OCI-LY1 (cell line): ENCODE results near the gene CLDN9.
A peak's percentile ranks its signal among the peaks of the same experiment; 100 is the strongest.

Experiments
- H2AFZ ChIP-seq: fragments of 200-600 bp; sonication (generic), shearing (Covaris generic); 2 replicates; pipeline ENCODE4 v1.6.0; 2014; ENCODE audit warnings: antibody characterized with exemption, mild to moderate bottlenecking, low read length
- H3F3A ChIP-seq: fragments of 200-600 bp; sonication (generic), shearing (Covaris generic); 2 replicates; pipeline ENCODE4 v1.6.0; 2014; ENCODE audit warnings: mild to moderate bottlenecking, antibody characterized with exemption, low read length, moderate library complexity; ENCODE audit not compliant: insufficient read depth
- H3K27ac ChIP-seq: fragments of 200-600 bp; sonication (generic); 2 replicates; pipeline ENCODE4 v1.5.1; 2014; ENCODE audit warnings: low read length, mixed run types, mild to moderate bottlenecking, low read depth; ENCODE audit not compliant: poor library complexity, severe bottlenecking
- H3K27me3 ChIP-seq: fragments of 200-600 bp; sonication (generic); 2 replicates; pipeline ENCODE4 v1.6.0; 2014; ENCODE audit warnings: antibody characterized with exemption, mild to moderate bottlenecking, low read length, moderate library complexity; ENCODE audit not compliant: insufficient read depth
- H3K36me3 ChIP-seq: fragments of 200-600 bp; sonication (generic); 2 replicates; pipeline ENCODE4 v1.6.1; 2014; ENCODE audit warnings: mild to moderate bottlenecking, antibody characterized with exemption, low read length, moderate library complexity, mixed read lengths; ENCODE audit not compliant: insufficient read depth
- H3K4me1 ChIP-seq: fragments of 200-600 bp; sonication (generic); 2 replicates; pipeline ENCODE4 v1.5.1; 2014; ENCODE audit warnings: mild to moderate bottlenecking, low read length, moderate library complexity; ENCODE audit not compliant: insufficient read depth, severe bottlenecking
- H3K4me2 ChIP-seq: fragments of 200-600 bp; sonication (generic), shearing (Covaris generic); 2 replicates; pipeline ENCODE4 v1.6.1; 2014; ENCODE audit warnings: low read length
- H3K4me3 ChIP-seq: fragments of 200-600 bp; sonication (generic); 2 replicates; pipeline ENCODE4 v1.5.1; 2014; ENCODE audit warnings: low read length, low read depth, mild to moderate bottlenecking, mixed read lengths; ENCODE audit not compliant: poor library complexity, severe bottlenecking
- H3K79me2 ChIP-seq: fragments of 200-600 bp; shearing (Covaris generic); 2 replicates; pipeline ENCODE4 v1.6.1; 2016; ENCODE audit warnings: mixed run types, low read length, mixed read lengths; ENCODE audit not compliant: insufficient read depth
- H3K9ac ChIP-seq: fragments of 200-600 bp; sonication (generic), shearing (Covaris generic); 2 replicates; pipeline ENCODE4 v1.6.1; 2014; ENCODE audit warnings: mild to moderate bottlenecking, low read length, mixed read lengths
- H3K9me2 ChIP-seq: fragments of 200-600 bp; sonication (generic), shearing (Covaris generic); 2 replicates; pipeline ENCODE4 v1.6.1; 2014; ENCODE audit warnings: low read depth, mild to moderate bottlenecking, low read length, mixed read lengths
- H3K9me3 ChIP-seq: fragments of 200-600 bp; shearing (Covaris generic); 2 replicates; pipeline ENCODE4 v1.6.1; 2014; ENCODE audit warnings: low read length, mixed read lengths
- H4K20me1 ChIP-seq: fragments of 200-600 bp; sonication (generic), shearing (Covaris generic); 2 replicates; pipeline ENCODE4 v1.6.0; 2016; ENCODE audit warnings: mild to moderate bottlenecking, low read length; ENCODE audit not compliant: insufficient read depth
- CTCF ChIP-seq: fragments of 200-600 bp; sonication (generic), shearing (Covaris generic); IDR thresholded peaks from 2 replicates; pipeline ENCODE4 v1.5.1; 2017; ENCODE audit warnings: mild to moderate bottlenecking, antibody characterized with exemption, low read length, moderate library complexity, mixed read lengths
- EZH2 ChIP-seq: fragments of 200-600 bp; sonication (generic), shearing (Covaris generic); IDR thresholded peaks from 2 replicates; pipeline ENCODE4 v1.8.0; 2017; ENCODE audit warnings: borderline replicate concordance, mixed run types, mild to moderate bottlenecking, antibody characterized with exemption, low read length, moderate library complexity, mixed read lengths

CLDN9 gene

GRCh38 chr16:3012828-3013420 is at the start of gene CLDN9:
Gene CLDN9, plus strand, starts transcription at chr16:3012923. Its CDS starts 440 bp downstream, at chr16:3013363.
- H3K27me3 ChIP-seq = peaks cover 28% of the 10 kb centered on the region
- no peak within 1 kb of the TSS for H3K9ac ChIP-seq
- H3K9me3 ChIP-seq = no peaks in the 10 kb centered on the region
- no peak within 1 kb of the TSS for H2AFZ ChIP-seq
- H3K27ac ChIP-seq = no peak within 1 kb of the TSS
- no peak within 1 kb of the TSS for H3K4me2 ChIP-seq
- no peak for TF ChIP-seq EZH2
- no peak for TF ChIP-seq CTCF
- H3K9me2 ChIP-seq = no peaks in the 10 kb centered on the region
- H3K36me3 ChIP-seq = no peaks in the 10 kb centered on the region
- H4K20me1 ChIP-seq = no peaks in the 10 kb centered on the region
- no peaks in the 10 kb centered on the region for H3F3A ChIP-seq
- no peak within 1 kb of the TSS for H3K4me3 ChIP-seq
- peaks cover 2% of the 10 kb centered on the region for H3K4me1 ChIP-seq
- H3K79me2 ChIP-seq = no peaks in the 10 kb centered on the region

DNA sequence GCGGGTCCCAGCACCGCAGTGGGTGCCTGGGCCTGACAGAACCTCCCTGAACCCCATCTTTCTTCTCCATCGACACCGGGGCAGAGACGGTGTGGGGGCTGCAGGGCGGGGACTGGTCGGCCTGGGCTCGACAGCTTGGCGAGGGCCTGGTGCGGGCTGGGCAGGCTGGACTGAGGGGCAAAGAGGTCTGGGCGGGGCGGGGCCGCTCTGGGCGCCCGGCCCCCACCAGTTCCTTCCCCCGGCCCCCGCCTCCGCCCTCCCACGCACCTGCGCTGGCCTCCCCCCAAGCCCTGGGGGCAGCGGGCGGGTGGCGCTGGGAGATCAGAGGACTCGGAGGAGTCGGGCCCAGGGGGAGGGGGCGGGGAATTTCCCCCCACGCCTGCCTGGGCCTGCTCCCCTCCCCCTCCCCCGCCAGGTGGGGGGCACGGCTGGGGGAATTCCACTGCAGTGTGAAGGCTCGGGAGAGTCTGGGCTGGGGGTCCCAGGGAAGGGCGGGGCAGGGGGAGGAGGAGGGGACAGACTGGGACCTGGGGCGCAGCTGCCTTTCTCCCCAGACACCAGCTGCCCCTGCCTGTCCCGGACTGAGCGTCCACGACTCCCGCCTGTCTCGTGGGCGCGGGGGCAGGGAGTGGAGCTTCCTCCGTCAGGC is 49.5 kb upstream of the CLDN9 start:
- peak overlapping the region; percentile 39; the same call in 1 of the 2 replicates for H3K9ac ChIP-seq
- H3K4me2 ChIP-seq = peak overlapping the region; percentile 65
- H3K4me1 ChIP-seq = peaks cover 40% of the 10 kb centered on the region
- H4K20me1 ChIP-seq = no peaks in the 10 kb centered on the region
- no peaks in the 10 kb centered on the region for H3K9me2 ChIP-seq
- H3K36me3 ChIP-seq = no peaks in the 10 kb centered on the region
- no peak overlapping the region for H3K27ac ChIP-seq
- H3K27me3 ChIP-seq = no peaks in the 10 kb centered on the region
- TF ChIP-seq CTCF (no peak), EZH2 (no peak)
- H3K9me3 ChIP-seq = no peaks in the 10 kb centered on the region
- H2AFZ ChIP-seq = no peak overlapping the region
- no peaks in the 10 kb centered on the region for H3K79me2 ChIP-seq
- peak overlapping the region; percentile 56 for H3K4me3 ChIP-seq
- no peaks in the 10 kb centered on the region for H3F3A ChIP-seq

- TF ChIP-seq EZH2 (no peak), CTCF (peak; percentile 17; the same call in 1 of the 2 replicates)
- peak within 1 kb of the TSS; percentile 35 for H3K27ac ChIP-seq
Measured at GRCh38 chr16:2963723-2964474, 48.8 kb upstream of the CLDN9 start, which contains the start of gene KREMEN2. Gene KREMEN2, plus strand, starts transcription at chr16:2964275. Its CDS starts 246 bp downstream, at chr16:2964521.

More at GRCh38 chr16:2963723-2964474, 48.8 kb upstream of the CLDN9 start, which contains the start of gene KREMEN2:
- no peaks in the 10 kb centered on the region for H3K79me2 ChIP-seq
- no peaks in the 10 kb centered on the region for H3K36me3 ChIP-seq
- H3K9me3 ChIP-seq = no peaks in the 10 kb centered on the region
- peak within 1 kb of the TSS; percentile 39; the same call in 1 of the 2 replicates for H3K9ac ChIP-seq
- no peaks in the 10 kb centered on the region for H3K27me3 ChIP-seq
- no peaks in the 10 kb centered on the region for H3F3A ChIP-seq
- peak within 1 kb of the TSS; percentile 56 for H3K4me3 ChIP-seq
- H3K9me2 ChIP-seq = no peaks in the 10 kb centered on the region
- H3K4me2 ChIP-seq = peak within 1 kb of the TSS; percentile 65
- peaks cover 47% of the 10 kb centered on the region for H3K4me1 ChIP-seq
- no peak within 1 kb of the TSS for H2AFZ ChIP-seq
- no peaks in the 10 kb centered on the region for H4K20me1 ChIP-seq
